ENCODE measurements around the gene RPS14.

RPS14 gene

GRCh38 chr5:150449517-150450339 is at the start of gene RPS14:
Gene RPS14 (minus strand): TSS chr5:150449739. CDS start chr5:150447733, 2,006 bp downstream.
- DNase-seq (ENCODE audit: low read depth) = peak; percentile 90

GRCh38 chr5:150498971-150499370 is 49.4 kb upstream of the RPS14 start:
- DNase-seq (ENCODE audit: low read depth) = no peak

- no peak for DNase-seq (ENCODE audit: low read depth)
Observed at GRCh38 chr5:150498501-150498900, 49.0 kb upstream of the RPS14 start.

GRCh38 chr5:150497989-150498317 is 48.4 kb upstream of the RPS14 start:
- DNase-seq (ENCODE audit: low read depth) = no peak

GRCh38 chr5:150497274-150497988 is 47.9 kb upstream of the RPS14 start:
- no peak for DNase-seq (ENCODE audit: low read depth)

- no peak for DNase-seq (ENCODE audit: low read depth)
Observed at GRCh38 chr5:150496534-150496933, 47.0 kb upstream of the RPS14 start.

GRCh38 chr5:150496098-150496497 is 46.6 kb upstream of the RPS14 start:
- DNase-seq (ENCODE audit: low read depth) = no peak

GRCh38 chr5:150492621-150493020 is 43.1 kb upstream of the RPS14 start:
- DNase-seq (ENCODE audit: low read depth) = no peak

- DNase-seq (ENCODE audit: low read depth) = no peak
Observed at GRCh38 chr5:150491876-150492275, 42.3 kb upstream of the RPS14 start.

GRCh38 chr5:150490754-150491153 is 41.2 kb upstream of the RPS14 start:
- DNase-seq (ENCODE audit: low read depth) = no peak

- DNase-seq (ENCODE audit: low read depth) = no peak
Observed at GRCh38 chr5:150490296-150490669, 40.7 kb upstream of the RPS14 start.

- no peak for DNase-seq (ENCODE audit: low read depth)
Observed at GRCh38 chr5:150489360-150490295, 40.1 kb upstream of the RPS14 start.

- DNase-seq (ENCODE audit: low read depth) = no peak
Observed at GRCh38 chr5:150488519-150489359, 39.2 kb upstream of the RPS14 start.

- no peak for DNase-seq (ENCODE audit: low read depth)
Observed at GRCh38 chr5:150487199-150488061, 37.9 kb upstream of the RPS14 start.

GRCh38 chr5:150486402-150487198 is 37.1 kb upstream of the RPS14 start:
- DNase-seq (ENCODE audit: low read depth) = no peak

GRCh38 chr5:150485693-150486401 is 36.3 kb upstream of the RPS14 start:
- no peak for DNase-seq (ENCODE audit: low read depth)

- DNase-seq (ENCODE audit: low read depth) = no peak
Observed at GRCh38 chr5:150484964-150485692, 35.6 kb upstream of the RPS14 start.

- no peak for DNase-seq (ENCODE audit: low read depth)
Observed at GRCh38 chr5:150481972-150482406, 32.5 kb upstream of the RPS14 start.

- DNase-seq (ENCODE audit: low read depth) = no peak
Observed at GRCh38 chr5:150481708-150481965, 32.1 kb upstream of the RPS14 start.

Measured in CMK (cell line).